OCI-LY7 (cell line): ENCODE measurements around the gene HHLA2. TPM values are rescaled to one million over a fixed set of nuclear protein-coding genes. Genes with fewer than 3 reads are reported as not detected.

Source experiments
- BruUV-seq: library from RNA; stranded (reverse); fragments of 400-500 nt; replicated peaks from 2 replicates; lab custom pipeline; 2021; lab: Mats Ljungman, UMichigan
- CTCF ChIA-PET: fragments of 300-600 bp; sonication (Branson Sonifier 250); formaldehyde crosslinking; loops from one replicate; lab custom pipeline; 2022; ENCODE audit warnings: antibody characterized with exemption; ENCODE audit not compliant: unreplicated experiment; lab: Charles Lee
- POLR2A ChIA-PET: fragments of 300-600 bp; sonication (Branson Sonifier 250); formaldehyde crosslinking; loops from one replicate; lab custom pipeline; 2022; ENCODE audit warnings: antibody characterized with exemption; lab: Charles Lee
- DNase-seq: peaks from one replicate; pipeline ENCODE4 v3.0.0-alpha.2; 2015; ENCODE audit warnings: low spot score
- H2AFZ ChIP-seq: fragments of 200-600 bp; sonication (generic), shearing (Covaris generic); 2 replicates; pipeline ENCODE4 v1.6.1; 2014; ENCODE audit warnings: mild to moderate bottlenecking, antibody characterized with exemption, low read length, moderate library complexity
- H3K27ac ChIP-seq: fragments of 200-600 bp; sonication (generic); 2 replicates; pipeline ENCODE4 v1.5.1; 2014; ENCODE audit warnings: mixed run types, low read depth, mild to moderate bottlenecking, moderate library complexity, low read length, inconsistent platforms; ENCODE audit not compliant: poor library complexity, severe bottlenecking
- H3K36me3 ChIP-seq: fragments of 200-600 bp; sonication (generic); 2 replicates; pipeline ENCODE4 v1.6.1; 2014; ENCODE audit warnings: mild to moderate bottlenecking, antibody characterized with exemption, low read length, moderate library complexity, mixed read lengths; ENCODE audit not compliant: insufficient read depth
- H3K4me1 ChIP-seq: fragments of 200-600 bp; sonication (generic); 2 replicates; pipeline ENCODE4 v1.5.1; 2014; ENCODE audit warnings: mild to moderate bottlenecking, low read length; ENCODE audit not compliant: insufficient read depth, poor library complexity, severe bottlenecking
- H3K4me2 ChIP-seq: fragments of 200-600 bp; sonication (generic); 2 replicates; pipeline ENCODE4 v1.6.1; 2014; ENCODE audit warnings: mild to moderate bottlenecking, low read length
- H3K4me3 ChIP-seq: fragments of 200-600 bp; sonication (generic); 2 replicates; pipeline ENCODE4 v1.5.1; 2014; ENCODE audit warnings: mild to moderate bottlenecking, low read depth, low read length; ENCODE audit not compliant: poor library complexity, severe bottlenecking
- H3K79me2 ChIP-seq: fragments of 200-600 bp; sonication (generic); 2 replicates; pipeline ENCODE4 v1.6.1; 2016; ENCODE audit warnings: low read depth, mild to moderate bottlenecking, low read length, moderate library complexity, mixed read lengths; ENCODE audit not compliant: insufficient read depth
- H3K9me2 ChIP-seq: fragments of 200-600 bp; sonication (generic); 2 replicates; pipeline ENCODE4 v1.6.1; 2016; ENCODE audit warnings: mild to moderate bottlenecking, low read length, mixed read lengths; ENCODE audit not compliant: insufficient read depth
- H3K9me3 ChIP-seq: fragments of 200-600 bp; sonication (generic); 2 replicates; pipeline ENCODE4 v1.6.1; 2014; ENCODE audit warnings: mild to moderate bottlenecking, mixed run types, low read length, mixed read lengths
- H4K20me1 ChIP-seq: fragments of 200-600 bp; sonication (generic); 2 replicates; pipeline ENCODE4 v1.6.1; 2014; ENCODE audit warnings: mild to moderate bottlenecking, antibody characterized with exemption, low read length, moderate library complexity, mixed read lengths; ENCODE audit not compliant: insufficient read depth
- EZH2phosphoT487 ChIP-seq: fragments of 200-600 bp; sonication (generic); IDR thresholded peaks from 2 replicates; pipeline ENCODE4 v1.6.1; 2018; ENCODE audit warnings: low read depth, borderline replicate concordance, mild to moderate bottlenecking, mixed run types, antibody characterized with exemption, low read length, moderate library complexity, mixed read lengths
- intact Hi-C: fragments of 100-400 bp; cut with micrococcal nuclease; formaldehyde crosslinking; loops from one replicate; pipeline ENCODE4 v1.10.0; 2022; ENCODE audit not compliant: unreplicated experiment
- total RNA-seq, 2 experiments: library from RNA; depleted of rRNA in 1 of 2; stranded (reverse); fragments of >200 nt in 1 of 2; shearing (Covaris generic) in 1 of 2; gene quantifications; 2 replicates each; pipeline ENCODE4 v1.2.3, GENCODE V29; 2014 to 2022
- TF ChIP-seq, protein P1 (sequence below): fragments of 200-600 bp; sonication (generic); conservative IDR thresholded peaks from 2 replicates; pipeline ENCODE4 v1.5.1; 2014; ENCODE audit warnings: mild to moderate bottlenecking, antibody characterized with exemption, low read length, moderate library complexity, mixed read lengths

Gene HHLA2
- total RNA-seq, 2 experiments from 2014 or later = not detected

DNA sequence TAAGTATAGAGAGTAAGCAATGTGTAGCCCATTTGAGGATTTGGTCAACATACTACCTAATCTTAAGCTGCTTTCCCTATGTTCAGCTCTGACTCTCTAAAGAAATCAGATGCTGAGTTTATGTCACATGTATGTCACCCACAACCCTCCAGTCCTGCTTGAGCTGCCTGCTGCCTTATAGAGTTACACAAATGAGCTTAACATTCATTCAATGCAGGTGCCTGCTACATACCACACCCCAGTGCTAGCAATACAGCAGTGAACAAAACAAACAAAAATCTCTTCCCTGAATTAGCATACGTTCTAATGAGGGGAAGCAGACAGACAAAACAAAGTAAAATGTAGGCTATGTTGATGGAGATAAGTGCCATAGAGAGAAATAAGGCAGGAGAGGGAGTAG lies 93.0 kb downstream of the HHLA2 start:
- Histone ChIP-seq H3K79me2 (no peaks in the 10 kb centered on the region), H3K4me3 (no peak overlapping the region), H2AFZ (no peak overlapping the region), H3K4me2 (no peak overlapping the region), H3K9me2 (no peaks in the 10 kb centered on the region), H3K27ac (no peak overlapping the region), H3K9me3 (no peaks in the 10 kb centered on the region), H3K36me3 (no peaks in the 10 kb centered on the region), H3K4me1 (no peaks in the 10 kb centered on the region), H4K20me1 (no peaks in the 10 kb centered on the region)
- BruUV-seq = no TSS peak
- no peak for DNase-seq
- CTCF ChIA-PET = no interaction called here
- TF ChIP-seq, protein P1, sequence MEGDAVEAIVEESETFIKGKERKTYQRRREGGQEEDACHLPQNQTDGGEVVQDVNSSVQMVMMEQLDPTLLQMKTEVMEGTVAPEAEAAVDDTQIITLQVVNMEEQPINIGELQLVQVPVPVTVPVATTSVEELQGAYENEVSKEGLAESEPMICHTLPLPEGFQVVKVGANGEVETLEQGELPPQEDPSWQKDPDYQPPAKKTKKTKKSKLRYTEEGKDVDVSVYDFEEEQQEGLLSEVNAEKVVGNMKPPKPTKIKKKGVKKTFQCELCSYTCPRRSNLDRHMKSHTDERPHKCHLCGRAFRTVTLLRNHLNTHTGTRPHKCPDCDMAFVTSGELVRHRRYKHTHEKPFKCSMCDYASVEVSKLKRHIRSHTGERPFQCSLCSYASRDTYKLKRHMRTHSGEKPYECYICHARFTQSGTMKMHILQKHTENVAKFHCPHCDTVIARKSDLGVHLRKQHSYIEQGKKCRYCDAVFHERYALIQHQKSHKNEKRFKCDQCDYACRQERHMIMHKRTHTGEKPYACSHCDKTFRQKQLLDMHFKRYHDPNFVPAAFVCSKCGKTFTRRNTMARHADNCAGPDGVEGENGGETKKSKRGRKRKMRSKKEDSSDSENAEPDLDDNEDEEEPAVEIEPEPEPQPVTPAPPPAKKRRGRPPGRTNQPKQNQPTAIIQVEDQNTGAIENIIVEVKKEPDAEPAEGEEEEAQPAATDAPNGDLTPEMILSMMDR = no peak
- TF ChIP-seq EZH2phosphoT487 = no peak
- POLR2A ChIA-PET = interaction anchor here (0.6 kb wide), 1 partner anchor 39 kb away, joined by 3 read pairs; no protein-coding TSS in a partner anchor
- intact Hi-C loops = no loop called here

DNA sequence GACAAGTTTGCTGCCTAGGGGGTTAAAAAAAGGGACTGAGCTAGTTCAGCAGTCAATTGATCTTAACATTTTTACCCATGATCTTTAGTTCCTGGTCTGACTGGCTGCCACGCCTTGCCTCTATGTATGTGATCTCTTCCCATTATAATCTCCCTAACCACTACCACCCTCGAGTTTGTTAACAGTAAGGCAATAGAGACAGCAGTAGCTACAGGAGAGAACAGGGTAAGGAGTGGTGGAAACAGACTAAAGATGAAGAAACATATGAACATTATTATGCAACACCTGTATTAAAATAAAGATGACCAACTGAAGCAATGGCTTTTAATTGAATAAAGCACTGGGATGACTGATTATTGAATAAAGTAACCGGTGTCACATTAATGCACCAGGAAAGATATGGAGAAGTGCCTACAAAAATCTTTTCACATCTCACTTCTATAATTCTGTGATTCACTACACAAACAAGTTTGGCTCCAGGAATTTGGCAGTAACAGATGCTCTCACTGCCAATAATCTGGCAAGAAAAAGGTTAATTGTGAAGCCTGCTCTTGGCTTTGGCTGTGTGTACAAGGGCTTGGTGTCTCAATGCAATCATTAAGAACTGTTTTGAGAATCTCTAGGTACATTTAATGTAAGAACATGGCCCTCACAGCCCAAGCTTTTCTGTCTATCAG lies 95.7 kb downstream of the HHLA2 start:
- H3K9me2 ChIP-seq = no peaks in the 10 kb centered on the region
- H3K4me3 ChIP-seq = no peak overlapping the region
- DNase-seq = no peak
- H3K79me2 ChIP-seq = no peaks in the 10 kb centered on the region
- intact Hi-C loops = no loop called here
- POLR2A ChIA-PET = interaction anchor here (0.7 kb wide), 1 partner anchor 30 kb away, joined by 3 read pairs; no protein-coding TSS in a partner anchor
- CTCF ChIA-PET = no interaction called here
- no peak overlapping the region for H3K4me2 ChIP-seq
- no peaks in the 10 kb centered on the region for H3K36me3 ChIP-seq
- H3K27ac ChIP-seq = no peak overlapping the region
- no peaks in the 10 kb centered on the region for H3K4me1 ChIP-seq
- no peaks in the 10 kb centered on the region for H3K9me3 ChIP-seq
- no TSS peak for BruUV-seq
- no peak overlapping the region for H2AFZ ChIP-seq
- H4K20me1 ChIP-seq = no peaks in the 10 kb centered on the region
- TF ChIP-seq, protein P1 = no peak
- TF ChIP-seq EZH2phosphoT487 = no peak
